ENCODE results near the gene SEC31A.

DNA sequence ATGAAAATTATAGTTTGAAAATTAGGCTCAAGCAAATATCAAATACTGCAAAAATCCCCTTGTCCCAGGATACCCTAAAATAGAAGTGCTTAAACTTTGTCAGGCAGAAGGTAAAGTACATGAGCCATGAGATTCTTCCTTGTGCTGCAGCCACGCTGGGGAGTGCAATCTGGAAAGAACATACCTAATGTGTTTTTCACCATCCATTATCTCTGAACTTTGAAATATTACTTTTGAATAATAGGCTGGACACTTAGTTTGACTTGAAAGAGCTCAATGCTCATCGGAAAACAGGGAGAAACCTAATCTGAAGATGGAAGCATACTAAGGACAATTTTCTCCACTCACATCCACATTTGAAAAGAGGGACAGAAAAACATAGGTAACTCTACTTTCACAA is 28.4 kb upstream of the SEC31A start:
- TF ChIP-seq, protein P1, sequence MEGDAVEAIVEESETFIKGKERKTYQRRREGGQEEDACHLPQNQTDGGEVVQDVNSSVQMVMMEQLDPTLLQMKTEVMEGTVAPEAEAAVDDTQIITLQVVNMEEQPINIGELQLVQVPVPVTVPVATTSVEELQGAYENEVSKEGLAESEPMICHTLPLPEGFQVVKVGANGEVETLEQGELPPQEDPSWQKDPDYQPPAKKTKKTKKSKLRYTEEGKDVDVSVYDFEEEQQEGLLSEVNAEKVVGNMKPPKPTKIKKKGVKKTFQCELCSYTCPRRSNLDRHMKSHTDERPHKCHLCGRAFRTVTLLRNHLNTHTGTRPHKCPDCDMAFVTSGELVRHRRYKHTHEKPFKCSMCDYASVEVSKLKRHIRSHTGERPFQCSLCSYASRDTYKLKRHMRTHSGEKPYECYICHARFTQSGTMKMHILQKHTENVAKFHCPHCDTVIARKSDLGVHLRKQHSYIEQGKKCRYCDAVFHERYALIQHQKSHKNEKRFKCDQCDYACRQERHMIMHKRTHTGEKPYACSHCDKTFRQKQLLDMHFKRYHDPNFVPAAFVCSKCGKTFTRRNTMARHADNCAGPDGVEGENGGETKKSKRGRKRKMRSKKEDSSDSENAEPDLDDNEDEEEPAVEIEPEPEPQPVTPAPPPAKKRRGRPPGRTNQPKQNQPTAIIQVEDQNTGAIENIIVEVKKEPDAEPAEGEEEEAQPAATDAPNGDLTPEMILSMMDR (IDR thresholded peaks at IDR 0.05), result no peak
- no peak for TF ChIP-seq POLR2A (IDR thresholded peaks at IDR 0.05)
